ENCODE data around the gene PAX9. TPM values are rescaled to one million over a fixed set of nuclear protein-coding genes. Genes with fewer than 3 reads are reported as not detected.

Gene PAX9
- total RNA-seq, 6 experiments from 2014 or later, result 0.10 to 0.35 (median 0.24) TPM; not detected in 1

DNA sequence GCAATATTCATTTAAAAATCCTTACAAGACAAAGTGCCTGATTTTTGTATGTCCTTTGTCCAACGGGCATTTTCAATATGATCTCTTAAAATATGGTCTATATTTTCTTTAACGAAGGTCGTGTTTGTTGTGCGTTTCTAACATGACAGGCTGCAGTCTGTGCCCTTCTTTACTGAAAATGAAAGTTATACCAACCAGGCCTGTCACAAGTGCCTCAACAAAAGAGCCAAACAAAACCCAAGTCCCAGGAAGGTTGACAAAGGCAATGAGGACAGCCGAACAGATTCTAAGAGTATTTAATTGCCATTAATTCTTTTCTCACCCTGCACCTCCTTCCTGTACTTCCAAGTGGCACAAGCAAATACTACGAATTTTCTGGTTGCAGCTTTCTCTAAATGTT, 13.9 kb downstream of the PAX9 start:
- no peak for DNase-seq
- no peaks in the 10 kb centered on the region for H3K4me1 Mint-ChIP-seq (ENCODE audit: low read depth)
- H3K9me3 Mint-ChIP-seq, result no peaks in the 10 kb centered on the region
- H3K27ac Mint-ChIP-seq, result no peak overlapping the region
- H3K4me3 Mint-ChIP-seq, result no peak overlapping the region
- no peaks in the 10 kb centered on the region for H3K36me3 Mint-ChIP-seq (ENCODE audit: low read depth)
- TF ChIP-seq, protein P1, sequence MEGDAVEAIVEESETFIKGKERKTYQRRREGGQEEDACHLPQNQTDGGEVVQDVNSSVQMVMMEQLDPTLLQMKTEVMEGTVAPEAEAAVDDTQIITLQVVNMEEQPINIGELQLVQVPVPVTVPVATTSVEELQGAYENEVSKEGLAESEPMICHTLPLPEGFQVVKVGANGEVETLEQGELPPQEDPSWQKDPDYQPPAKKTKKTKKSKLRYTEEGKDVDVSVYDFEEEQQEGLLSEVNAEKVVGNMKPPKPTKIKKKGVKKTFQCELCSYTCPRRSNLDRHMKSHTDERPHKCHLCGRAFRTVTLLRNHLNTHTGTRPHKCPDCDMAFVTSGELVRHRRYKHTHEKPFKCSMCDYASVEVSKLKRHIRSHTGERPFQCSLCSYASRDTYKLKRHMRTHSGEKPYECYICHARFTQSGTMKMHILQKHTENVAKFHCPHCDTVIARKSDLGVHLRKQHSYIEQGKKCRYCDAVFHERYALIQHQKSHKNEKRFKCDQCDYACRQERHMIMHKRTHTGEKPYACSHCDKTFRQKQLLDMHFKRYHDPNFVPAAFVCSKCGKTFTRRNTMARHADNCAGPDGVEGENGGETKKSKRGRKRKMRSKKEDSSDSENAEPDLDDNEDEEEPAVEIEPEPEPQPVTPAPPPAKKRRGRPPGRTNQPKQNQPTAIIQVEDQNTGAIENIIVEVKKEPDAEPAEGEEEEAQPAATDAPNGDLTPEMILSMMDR (IDR thresholded peaks at IDR 0.05), result no peak
- H3K27me3 Mint-ChIP-seq (ENCODE audit: insufficient read depth), result peaks cover 3% of the 10 kb centered on the region

DNA sequence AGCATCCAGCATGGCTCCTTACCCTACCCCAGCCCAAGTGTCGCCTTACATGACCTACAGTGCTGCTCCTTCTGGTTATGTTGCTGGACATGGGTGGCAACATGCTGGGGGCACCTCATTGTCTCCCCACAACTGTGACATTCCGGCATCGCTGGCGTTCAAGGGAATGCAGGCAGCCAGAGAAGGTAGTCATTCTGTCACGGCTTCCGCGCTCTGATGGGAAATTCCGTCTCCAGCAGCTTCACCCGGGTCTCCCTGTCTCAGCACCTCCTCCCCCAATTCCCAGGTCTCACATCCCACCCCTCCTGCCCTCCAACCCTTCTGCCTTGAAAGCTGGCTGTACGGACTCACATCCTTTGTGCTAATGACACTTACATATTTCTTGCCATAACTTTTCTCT, 14.6 kb downstream of the PAX9 start:
- H3K27me3 Mint-ChIP-seq (ENCODE audit: insufficient read depth), result peaks cover 3% of the 10 kb centered on the region
- H3K9me3 Mint-ChIP-seq, result no peaks in the 10 kb centered on the region
- DNase-seq, result no peak
- TF ChIP-seq, protein P1 (IDR thresholded peaks at IDR 0.05), result no peak
- no peak overlapping the region for H3K4me3 Mint-ChIP-seq
- no peaks in the 10 kb centered on the region for H3K36me3 Mint-ChIP-seq (ENCODE audit: low read depth)
- H3K4me1 Mint-ChIP-seq (ENCODE audit: low read depth), result no peaks in the 10 kb centered on the region
- H3K27ac Mint-ChIP-seq, result no peak overlapping the region

DNA sequence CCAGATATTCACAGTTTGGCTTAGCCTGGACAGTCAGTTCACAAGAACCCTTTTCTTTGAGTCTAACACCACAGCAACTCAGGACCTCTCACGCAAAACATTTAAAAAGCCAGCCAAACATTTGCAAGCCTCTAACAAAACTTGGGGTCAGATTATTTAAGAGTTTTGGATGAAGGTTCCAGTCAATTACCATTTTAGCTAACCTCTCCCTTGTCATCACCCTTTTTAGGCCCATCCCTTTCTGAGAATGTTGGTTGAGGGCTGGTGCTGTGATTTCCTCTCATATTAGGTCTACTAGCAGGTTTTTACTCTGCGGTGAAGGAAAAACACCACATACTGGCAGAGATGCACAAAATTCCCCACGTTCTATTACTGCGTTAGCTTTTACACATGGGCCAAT, 20.7 kb downstream of the PAX9 start:
- Mint-ChIP-seq H3K4me1 (ENCODE audit: low read depth) (no peaks in the 10 kb centered on the region), H3K4me3 (no peak overlapping the region), H3K36me3 (ENCODE audit: low read depth) (no peaks in the 10 kb centered on the region), H3K27ac (no peak overlapping the region), H3K27me3 (ENCODE audit: insufficient read depth) (no peaks in the 10 kb centered on the region), H3K9me3 (no peaks in the 10 kb centered on the region)
- TF ChIP-seq, protein P1 (IDR thresholded peaks at IDR 0.05), result no peak
- DNase-seq, result no peak

DNA sequence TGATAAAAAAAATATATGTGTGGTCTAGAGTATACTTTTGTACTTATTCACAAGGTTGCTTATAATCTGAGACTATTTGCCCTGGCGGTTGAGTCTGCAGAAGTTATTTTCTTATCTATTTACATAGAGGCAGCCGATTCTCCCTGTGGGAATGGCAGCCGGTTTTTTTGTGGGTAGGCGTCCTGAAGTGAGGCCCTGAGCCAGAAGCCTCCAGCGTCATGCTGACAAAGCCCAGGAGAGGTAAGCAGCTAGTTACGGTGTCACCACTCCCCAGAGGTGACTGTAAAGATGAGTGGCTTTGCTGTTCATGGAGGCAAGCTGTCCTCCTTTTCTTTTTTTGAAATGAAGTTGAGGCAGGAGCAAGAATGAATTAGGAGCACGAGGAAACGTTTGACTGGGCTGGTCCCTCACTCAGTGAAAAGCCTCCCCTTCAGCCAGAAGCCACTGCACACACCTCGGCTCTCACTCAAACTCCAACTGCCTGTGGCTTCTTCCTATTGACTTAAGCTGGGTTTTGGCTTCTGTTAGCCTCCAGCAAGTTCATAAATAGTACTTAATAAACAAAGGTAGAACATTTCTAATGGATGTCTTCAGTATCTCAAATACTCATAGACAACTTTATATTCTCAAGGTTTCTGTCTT, 21.5 kb downstream of the PAX9 start:
- H3K27me3 Mint-ChIP-seq (ENCODE audit: insufficient read depth), result no peaks in the 10 kb centered on the region; the same call in 1 of the 2 replicates
- no peaks in the 10 kb centered on the region for H3K36me3 Mint-ChIP-seq (ENCODE audit: low read depth)

DNA sequence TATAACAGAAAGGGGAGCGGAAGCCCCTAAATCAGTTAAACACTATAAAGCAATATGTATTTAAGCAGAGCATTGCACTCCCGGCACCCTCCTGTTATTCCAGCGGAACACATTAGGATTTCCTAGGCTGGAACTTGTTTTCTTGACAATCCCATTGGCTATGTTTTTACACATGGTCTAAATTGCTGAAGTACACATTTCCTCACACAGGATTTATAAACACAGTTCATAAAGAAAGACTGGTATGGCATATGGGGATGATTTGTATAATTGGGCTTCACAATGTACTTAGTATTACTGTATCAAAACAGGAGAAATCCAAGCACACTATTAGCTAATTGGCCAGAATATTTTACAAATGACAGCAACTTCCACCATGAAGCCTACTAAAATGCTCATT, 23.3 kb downstream of the PAX9 start:
- Mint-ChIP-seq H3K27ac (no peak overlapping the region), H3K4me3 (no peak overlapping the region), H3K27me3 (ENCODE audit: insufficient read depth) (no peaks in the 10 kb centered on the region; the same call in 1 of the 2 replicates), H3K36me3 (ENCODE audit: low read depth) (no peaks in the 10 kb centered on the region), H3K9me3 (no peaks in the 10 kb centered on the region; the same call in 1 of the 2 replicates), H3K4me1 (ENCODE audit: low read depth) (no peaks in the 10 kb centered on the region)
- TF ChIP-seq, protein P1 (IDR thresholded peaks at IDR 0.05), result no peak
- DNase-seq, result no peak

More for the DNA sequence above, 21.5 kb downstream of the PAX9 start:
- TF ChIP-seq, protein P1 (IDR thresholded peaks at IDR 0.05), result no peak
- Mint-ChIP-seq H3K27ac (no peak overlapping the region), H3K4me3 (no peak overlapping the region), H3K9me3 (no peaks in the 10 kb centered on the region; the same call in 1 of the 2 replicates), H3K4me1 (ENCODE audit: low read depth) (no peaks in the 10 kb centered on the region)
- no peak for DNase-seq

Measured in HFFc6 (cell line).